CD14-positive monocyte (primary cell): Measurements from ENCODE around the gene SPI1. TPM values are rescaled to one million over a fixed set of nuclear protein-coding genes. Genes with fewer than 3 reads are reported as not detected.

ENCODE experiments used
- DNase-seq, 3 donors: peaks; one replicate each; pipeline ENCODE4 v3.0.0-alpha.2; 2011 to 2022
- H2AFZ ChIP-seq: 2 replicates; pipeline ENCODE4 v1.6.0; 2012; ENCODE audit warnings: mild to moderate bottlenecking, low read depth, low read length, inconsistent platforms; ENCODE audit not compliant: insufficient read depth, poor library complexity, severe bottlenecking
- H3K27ac ChIP-seq, 2 donors: 1 replicate in 1 of 2; 2 replicates in 1 of 2; pipeline ENCODE4 v1.5.1; 2012 to 2013; ENCODE audit warnings: low read length in 2 of 2, control low read depth in 1 of 2, inconsistent platforms in 1 of 2, low read depth in 1 of 2, mild to moderate bottlenecking in 1 of 2
- H3K27me3 ChIP-seq, 2 donors: one replicate each; pipeline versions ENCODE4 v1.6.0 to v1.6.1; 2011 to 2013; ENCODE audit warnings: low read length in 2 of 2; ENCODE audit not compliant: control insufficient read depth in 2 of 2, insufficient read depth in 2 of 2
- H3K36me3 ChIP-seq, 2 donors: replicated peaks in 1 of 2; 1 replicate in 1 of 2; 2 replicates in 1 of 2; pipeline versions ENCODE4 v1.5.1 to v1.6.1; 2012 to 2013; ENCODE audit warnings: low read length in 2 of 2, control low read depth in 1 of 2, inconsistent platforms in 1 of 2, mild to moderate bottlenecking in 1 of 2; ENCODE audit not compliant: insufficient read depth in 2 of 2, control insufficient read depth in 1 of 2
- H3K4me1 ChIP-seq, 2 donors: 1 replicate in 1 of 2; 2 replicates in 1 of 2; pipeline versions ENCODE4 v1.5.1 to v1.6.1; 2012 to 2013; ENCODE audit warnings: low read length in 2 of 2, control low read depth in 1 of 2, inconsistent platforms in 1 of 2, mild to moderate bottlenecking in 1 of 2, moderate library complexity in 1 of 2; ENCODE audit not compliant: insufficient read depth in 2 of 2, control insufficient read depth in 1 of 2
- H3K4me2 ChIP-seq: replicated peaks from 2 replicates; pipeline ENCODE3; 2012; ENCODE audit warnings: low read length, moderate library complexity, mild to moderate bottlenecking; ENCODE audit not compliant: poor library complexity, severe bottlenecking; ENCODE audit errors: extremely low read depth
- H3K4me3 ChIP-seq, 3 experiments: fragments of 200-600 bp in 1 of 3; sonication (generic) in 1 of 3; replicated peaks in 1 of 3; 1 replicate in 2 of 3; 2 replicates in 1 of 3; pipeline ENCODE4 v1.5.1; 2011 to 2013; ENCODE audit warnings: low read length in 3 of 3, mild to moderate bottlenecking in 3 of 3, control low read depth in 2 of 3, low read depth in 2 of 3, inconsistent platforms in 1 of 3, moderate library complexity in 1 of 3
- H3K79me2 ChIP-seq: 2 replicates; pipeline ENCODE4 v1.6.0; 2012; ENCODE audit warnings: mild to moderate bottlenecking, control low read depth, inconsistent platforms, low read length, moderate library complexity; ENCODE audit not compliant: insufficient read depth
- H3K9ac ChIP-seq: 2 replicates; pipeline ENCODE4 v1.6.0; 2017; ENCODE audit warnings: low read length, mild to moderate bottlenecking; ENCODE audit not compliant: insufficient read depth, poor library complexity, severe bottlenecking
- H3K9me3 ChIP-seq, 2 donors: replicated peaks in 1 of 2; 1 replicate in 1 of 2; 2 replicates in 1 of 2; pipeline versions ENCODE4 v1.5.1 to v1.6.1; 2012 to 2013; ENCODE audit warnings: low read length in 2 of 2, control low read depth in 1 of 2; ENCODE audit not compliant: control insufficient read depth in 1 of 2, insufficient read depth in 1 of 2
- H4K20me1 ChIP-seq: 2 replicates; pipeline ENCODE4 v1.6.0; 2012; ENCODE audit warnings: mild to moderate bottlenecking, low read length, control low read depth, moderate library complexity; ENCODE audit not compliant: insufficient read depth
- H3K27ac Mint-ChIP-seq, 7 donors: one replicate each; pipeline ENCODE4 v1.8.0; 2020; ENCODE audit warnings: mild to moderate bottlenecking in 7 of 7, mixed read lengths in 7 of 7, moderate library complexity in 6 of 7, inconsistent platforms in 2 of 7
- H3K27me3 Mint-ChIP-seq, 3 donors: one replicate each; pipeline ENCODE4 v1.8.0; 2021 to 2022; ENCODE audit warnings: low read depth in 3 of 3, mild to moderate bottlenecking in 3 of 3, mixed read lengths in 3 of 3, moderate library complexity in 3 of 3, inconsistent platforms in 1 of 3
- H3K36me3 Mint-ChIP-seq, 2 donors: one replicate each; pipeline ENCODE4 v1.8.0; 2020; ENCODE audit warnings: mixed read lengths in 2 of 2, inconsistent platforms in 1 of 2, mild to moderate bottlenecking in 1 of 2
- H3K4me1 Mint-ChIP-seq: one replicate; pipeline ENCODE4 v1.8.0; 2020; ENCODE audit warnings: mild to moderate bottlenecking, mixed read lengths
- H3K4me3 Mint-ChIP-seq, 2 donors: one replicate each; pipeline ENCODE4 v1.8.0; 2020; ENCODE audit warnings: mild to moderate bottlenecking in 2 of 2, mixed read lengths in 2 of 2, moderate library complexity in 1 of 2
- H3K9me3 Mint-ChIP-seq, 7 donors: one replicate each; pipeline ENCODE4 v1.8.0; 2020 to 2022; ENCODE audit warnings: mixed read lengths in 7 of 7, mild to moderate bottlenecking in 6 of 7, moderate library complexity in 6 of 7, inconsistent platforms in 2 of 7
- CTCF ChIP-seq: fragments of 200-600 bp; IDR thresholded peaks from one replicate; pipeline ENCODE4 v1.8.0; 2022; ENCODE audit warnings: antibody characterized with exemption, mild to moderate bottlenecking
- WGBS: methylation state at CpG from one replicate; pipeline ENCODE4 v1.1.5; 2013; ENCODE audit warnings: missing lambda C conversion rate; ENCODE audit not compliant: insufficient coverage; 5-methylcytosine and 5-hydroxymethylcytosine counted together
- intact Hi-C, 2 donors: fragments of 100-400 bp; cut with micrococcal nuclease; formaldehyde crosslinking; loops; one replicate each; pipeline versions ENCODE4 v1.15.0 to v1.15.1; 2023
- polyA plus RNA-seq, 3 donors: library from polyadenylated mRNA; depleted of rRNA in 1 of 3; unstranded in 2 of 3; stranded (reverse) in 1 of 3; fragments of 300-500 nt in 2 of 3; fragments of >200 nt in 1 of 3; fragmentation: Illumina TruSeq in 2 of 3; gene quantifications; 1 replicate in 2 of 3; 2 replicates in 1 of 3; pipeline ENCODE4 v1.2.3, GENCODE V29; 2012 to 2021

The SPI1 gene
- polyA plus RNA-seq, 3 donors = 156 to 914 (median 223) TPM

DNA sequence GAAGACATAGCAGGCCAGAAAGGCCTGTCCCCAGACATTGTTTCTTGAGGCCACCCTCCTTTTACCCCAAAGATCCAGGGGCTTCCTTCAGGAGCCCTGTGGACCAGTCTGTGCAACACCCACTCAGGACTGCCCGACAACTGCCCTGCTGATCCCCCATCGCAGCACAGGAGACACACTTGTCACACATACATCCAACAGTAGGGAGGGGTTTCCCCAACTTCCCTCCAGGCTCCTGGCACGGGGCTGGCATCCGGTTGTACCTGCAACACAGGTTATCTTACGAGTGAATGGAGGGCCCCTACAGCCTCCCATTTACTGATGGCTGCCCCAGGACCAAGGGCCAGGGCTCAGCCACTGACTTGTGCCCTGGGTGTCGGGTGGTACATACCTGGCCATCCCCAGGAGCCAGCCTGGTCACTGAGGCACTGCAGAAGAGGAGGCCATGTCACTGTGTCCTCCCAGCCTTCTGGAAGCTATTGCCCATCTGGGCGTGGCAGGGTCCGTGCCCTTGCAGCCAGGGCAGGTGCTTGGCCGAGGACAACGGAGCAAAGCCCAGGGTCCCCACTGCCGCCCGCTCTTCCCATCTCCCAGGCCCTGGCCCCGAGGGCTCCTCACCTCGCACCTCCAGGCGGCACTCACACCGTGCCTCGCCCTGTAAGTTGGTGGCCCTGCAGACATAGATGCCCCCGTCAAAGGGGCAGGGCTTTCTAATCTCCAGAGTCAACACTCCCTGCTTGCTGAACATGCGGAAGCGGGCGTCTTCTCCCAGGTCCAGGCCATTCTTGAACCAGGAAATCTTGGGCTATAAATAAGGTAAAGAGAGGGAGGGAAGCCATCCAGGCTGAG lies 46.7 kb downstream of the SPI1 start:
- Histone ChIP-seq H3K9ac (no peak overlapping the region), H3K4me3 (no peak overlapping the region), H3K79me2 (no peaks in the 10 kb centered on the region), H3K4me2 (no peak overlapping the region), H3K36me3 (peaks cover 5 to 20% of the 10 kb centered on the region in 2 donors), H3K4me1 (peaks cover 0 to 6% of the 10 kb centered on the region in 2 donors), H2AFZ (no peak overlapping the region), H4K20me1 (peaks cover 24% of the 10 kb centered on the region), H3K27ac (no peak overlapping the region), H3K9me3 (no peaks in the 10 kb centered on the region), H3K27me3 (no peaks in the 10 kb centered on the region)
- peak in 1 of 3 donors; percentile 3 for DNase-seq
- peak overlapping the region in 3 of 7 donors; percentile 8 to 41 (median 13) for H3K27ac Mint-ChIP-seq
- 92% methylated on average over 16 of the region's 21 CpGs for WGBS
- H3K27me3 Mint-ChIP-seq = no peaks in the 10 kb centered on the region
- no peaks in the 10 kb centered on the region for H3K9me3 Mint-ChIP-seq
- peaks cover 39 to 64% of the 10 kb centered on the region in 2 donors for H3K36me3 Mint-ChIP-seq
- TF ChIP-seq CTCF = no peak
- intact Hi-C loops = loop anchor here in 1 of 2 donors (5.0 kb wide), 1 partner anchor 81 kb away; no protein-coding TSS in a partner anchor
- no peak overlapping the region for H3K4me3 Mint-ChIP-seq
- H3K4me1 Mint-ChIP-seq = peaks cover 8% of the 10 kb centered on the region

DNA sequence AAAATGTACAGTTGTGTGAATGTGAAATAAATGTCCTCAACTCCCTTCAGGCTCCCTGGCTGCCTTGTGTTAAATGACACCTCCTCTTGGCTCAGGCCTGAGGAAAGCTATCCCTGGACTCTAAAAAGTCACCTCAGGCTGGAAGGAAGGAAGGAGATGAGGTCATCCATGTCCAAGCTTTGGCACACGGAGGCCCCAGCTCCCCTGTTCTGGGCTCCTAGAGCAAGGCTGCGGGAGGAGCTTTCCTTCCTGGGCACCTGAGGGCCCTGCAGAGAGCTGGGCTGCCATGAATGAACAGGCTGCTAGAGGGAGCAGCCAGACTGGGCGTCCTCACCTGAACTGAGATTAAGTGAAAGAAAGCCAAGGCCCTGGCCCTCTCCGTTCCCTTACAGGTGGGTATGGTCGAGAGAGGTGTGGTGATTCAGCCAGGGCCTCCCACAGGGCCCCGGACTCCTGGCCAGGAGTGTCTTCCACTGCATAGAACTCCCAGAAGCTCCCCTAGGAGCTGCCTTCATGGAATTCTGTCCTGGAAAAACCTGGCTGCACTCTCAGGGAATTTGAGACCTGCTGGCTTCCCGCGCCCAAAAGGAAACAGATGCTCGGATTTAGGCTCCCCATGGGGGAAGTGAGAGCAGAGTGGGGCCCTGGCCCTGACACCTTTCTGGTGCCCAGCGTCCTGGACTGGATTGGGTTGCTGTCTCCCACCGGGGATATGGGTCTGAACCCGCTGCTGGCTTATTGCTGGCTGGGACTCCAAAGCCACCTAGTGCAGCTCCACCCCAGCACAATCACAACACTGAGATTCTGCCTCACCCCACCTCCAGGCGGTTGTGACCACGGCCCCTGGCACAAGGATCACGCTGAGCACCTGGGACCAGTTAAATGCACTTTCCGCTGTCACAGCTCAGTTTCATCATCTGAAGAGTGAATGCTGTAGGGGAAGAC lies 48.1 kb downstream of the SPI1 start:
- intact Hi-C loops = loop anchor here in 1 of 2 donors (5.0 kb wide), 1 partner anchor 82 kb away; no protein-coding TSS in a partner anchor
- Histone ChIP-seq H3K4me1 (peaks cover 0 to 6% of the 10 kb centered on the region in 2 donors), H3K9ac (no peak overlapping the region), H3K27ac (peak overlapping the region in 1 of 2 donors; percentile 12), H3K4me3 (no peak overlapping the region), H3K4me2 (no peak overlapping the region), H3K79me2 (no peaks in the 10 kb centered on the region), H3K36me3 (peaks cover 5 to 11% of the 10 kb centered on the region in 2 donors), H2AFZ (no peak overlapping the region), H3K27me3 (no peaks in the 10 kb centered on the region), H4K20me1 (peaks cover 33% of the 10 kb centered on the region), H3K9me3 (no peaks in the 10 kb centered on the region)
- H3K9me3 Mint-ChIP-seq = no peaks in the 10 kb centered on the region
- no peak overlapping the region for H3K4me3 Mint-ChIP-seq
- peak overlapping the region in 5 of 7 donors; percentile 20 to 53 (median 46) for H3K27ac Mint-ChIP-seq
- peaks cover 53 to 62% of the 10 kb centered on the region in 2 donors for H3K36me3 Mint-ChIP-seq
- peaks cover 8% of the 10 kb centered on the region for H3K4me1 Mint-ChIP-seq
- DNase-seq = no peak
- H3K27me3 Mint-ChIP-seq = no peaks in the 10 kb centered on the region
- WGBS = 80% methylated on average over 13 of the region's 16 CpGs
- TF ChIP-seq CTCF = no peak
